SJSA1 (cell line): Measurements from ENCODE around the gene PIK3C3. TPM values are rescaled to one million over a fixed set of nuclear protein-coding genes. Genes with fewer than 3 reads are reported as not detected.
"Not testable (repeated sequence)": the region's sequence is repeated elsewhere in the genome, so short reads cannot be mapped to it uniquely, and the experiment has no call there.

Experiments used
- DNase-seq, 2 experiments: peaks; one replicate each; pipeline ENCODE4 v3.0.0-alpha.2; 2015 to 2020; ENCODE audit warnings: low spot score in 2 of 2, low read depth in 1 of 2
- H3K27ac ChIP-seq: fragments of 250-450 bp; sonication (Bioruptor Pico); 2 replicates; pipeline ENCODE4 v1.5.1; 2020; ENCODE audit warnings: mild to moderate bottlenecking, moderate library complexity
- H3K27me3 ChIP-seq: fragments of 250-450 bp; sonication (Bioruptor Pico); replicated peaks from 2 replicates; pipeline ENCODE4 v1.5.1; 2020; ENCODE audit warnings: mild to moderate bottlenecking, moderate library complexity
- H3K36me3 ChIP-seq: fragments of 250-450 bp; sonication (Bioruptor Pico); 2 replicates; pipeline ENCODE4 v1.5.1; 2020; ENCODE audit warnings: mild to moderate bottlenecking
- H3K4me1 ChIP-seq: fragments of 250-450 bp; sonication (Bioruptor Pico); replicated peaks from 2 replicates; pipeline ENCODE4 v1.6.1; 2021; ENCODE audit warnings: mild to moderate bottlenecking
- H3K4me3 ChIP-seq: fragments of 250-450 bp; sonication (Bioruptor Pico); 2 replicates; pipeline ENCODE4 v1.5.1; 2020; ENCODE audit warnings: mild to moderate bottlenecking
- H3K9me3 ChIP-seq: fragments of 250-450 bp; sonication (Bioruptor Pico); replicated peaks from 2 replicates; pipeline ENCODE4 v1.5.1; 2020; ENCODE audit warnings: mild to moderate bottlenecking
- total RNA-seq: library from RNA; depleted of rRNA; stranded (reverse); fragments of >200 nt; shearing (Covaris generic); gene quantifications from 2 replicates; pipeline ENCODE4 v1.2.3, GENCODE V29; 2014

Gene PIK3C3
- total RNA-seq, 1 experiment from 2014 or later = 41.5 TPM

DNA sequence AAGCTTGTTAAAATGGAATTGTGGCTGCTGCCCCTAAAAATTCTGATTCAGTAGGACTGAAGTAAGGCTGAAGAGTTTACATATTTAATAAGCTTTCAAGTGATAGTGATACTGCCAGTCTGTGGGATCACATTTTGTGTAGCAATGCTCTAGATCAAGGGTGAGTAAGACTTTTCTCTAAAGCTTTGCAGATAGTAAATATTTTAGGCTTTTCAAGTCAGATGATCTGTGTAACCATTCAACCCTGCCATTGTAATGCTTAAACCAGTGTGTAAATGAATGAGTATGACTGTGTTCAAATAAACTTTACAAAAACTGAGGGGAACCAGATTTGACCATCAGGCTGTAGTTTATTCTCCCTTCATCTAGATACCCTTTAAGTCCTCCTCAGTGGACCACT is 92.7 kb downstream of the PIK3C3 start:
- no peaks in the 10 kb centered on the region for H3K9me3 ChIP-seq
- H3K4me3 ChIP-seq = no peak overlapping the region
- H3K36me3 ChIP-seq = peaks cover 6% of the 10 kb centered on the region; the same call in 1 of the 2 replicates
- no peaks in the 10 kb centered on the region for H3K27me3 ChIP-seq
- no peak for DNase-seq
- no peak overlapping the region for H3K27ac ChIP-seq
- H3K4me1 ChIP-seq = peaks cover 6% of the 10 kb centered on the region; the same call in 1 of the 2 replicates

DNA sequence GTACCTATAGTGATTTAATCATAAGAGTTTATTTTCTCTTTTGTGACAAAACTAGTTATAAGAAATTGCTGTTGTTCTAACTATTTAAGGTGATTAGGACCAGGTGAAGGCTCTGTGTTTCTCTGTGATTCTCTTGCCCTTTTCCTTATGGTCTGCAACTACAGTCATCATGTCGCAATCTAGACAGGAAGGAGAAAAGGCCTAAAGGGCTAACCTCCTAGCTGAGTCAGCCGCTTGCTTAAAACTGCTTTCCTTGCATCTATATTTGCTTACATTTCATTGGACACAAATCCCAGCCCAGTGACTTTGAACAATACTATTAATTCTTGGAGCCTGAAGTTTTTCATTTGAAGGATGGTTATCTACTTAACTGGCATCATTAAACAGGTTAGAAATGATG is 93.1 kb downstream of the PIK3C3 start:
- Histone ChIP-seq H3K4me1 (peaks cover 6% of the 10 kb centered on the region; the same call in 1 of the 2 replicates), H3K36me3 (peaks cover 6% of the 10 kb centered on the region; the same call in 1 of the 2 replicates), H3K27ac (no peak overlapping the region), H3K27me3 (no peaks in the 10 kb centered on the region), H3K9me3 (no peaks in the 10 kb centered on the region), H3K4me3 (no peak overlapping the region)
- no peak for DNase-seq

DNA sequence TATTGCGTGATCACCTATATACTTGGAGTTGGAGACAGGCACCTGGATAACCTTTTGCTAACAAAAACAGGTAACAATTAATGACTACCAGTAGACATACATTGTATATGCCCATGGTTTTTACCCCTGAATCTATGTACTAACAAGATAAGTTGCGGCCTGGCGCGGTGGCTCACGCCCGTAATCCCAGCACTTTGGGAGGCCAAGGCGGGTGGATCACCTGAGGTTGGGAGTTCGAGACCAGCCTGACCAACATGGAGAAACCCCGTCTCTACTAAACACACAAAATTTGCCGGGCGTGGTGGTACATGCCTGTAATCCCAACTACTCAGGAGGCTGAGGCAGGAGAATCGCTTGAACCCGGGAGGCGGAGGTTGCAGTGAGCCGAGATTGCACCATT is 94.5 kb downstream of the PIK3C3 start:
- not testable (repeated sequence) for H3K27me3 ChIP-seq, DNase-seq, H3K27ac ChIP-seq, H3K4me1 ChIP-seq, H3K9me3 ChIP-seq, H3K36me3 ChIP-seq, H3K4me3 ChIP-seq

DNA sequence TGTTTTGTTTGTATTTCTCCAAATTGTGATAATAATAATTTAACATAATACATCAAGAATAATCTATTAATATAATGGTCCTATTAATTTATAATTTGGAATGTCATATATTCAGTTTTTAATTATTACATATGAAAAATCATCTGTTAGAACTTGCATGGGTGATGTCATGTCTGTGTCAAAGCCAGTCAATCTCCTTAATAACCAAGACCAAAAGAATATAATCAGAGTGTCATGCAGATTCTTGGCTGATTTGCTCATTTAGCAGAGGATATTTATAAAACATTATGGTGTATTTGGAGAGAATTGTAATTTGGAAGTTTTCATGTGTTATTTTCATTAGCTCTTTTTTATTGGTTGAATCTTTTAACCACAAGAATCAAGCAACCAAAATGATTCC is 96.4 kb downstream of the PIK3C3 start:
- Histone ChIP-seq H3K9me3 (no peaks in the 10 kb centered on the region), H3K36me3 (no peaks in the 10 kb centered on the region; the same call in 1 of the 2 replicates), H3K27ac (no peak overlapping the region), H3K4me1 (peaks cover 9% of the 10 kb centered on the region; the same call in 1 of the 2 replicates), H3K4me3 (no peak overlapping the region), H3K27me3 (no peaks in the 10 kb centered on the region)
- DNase-seq = no peak

DNA sequence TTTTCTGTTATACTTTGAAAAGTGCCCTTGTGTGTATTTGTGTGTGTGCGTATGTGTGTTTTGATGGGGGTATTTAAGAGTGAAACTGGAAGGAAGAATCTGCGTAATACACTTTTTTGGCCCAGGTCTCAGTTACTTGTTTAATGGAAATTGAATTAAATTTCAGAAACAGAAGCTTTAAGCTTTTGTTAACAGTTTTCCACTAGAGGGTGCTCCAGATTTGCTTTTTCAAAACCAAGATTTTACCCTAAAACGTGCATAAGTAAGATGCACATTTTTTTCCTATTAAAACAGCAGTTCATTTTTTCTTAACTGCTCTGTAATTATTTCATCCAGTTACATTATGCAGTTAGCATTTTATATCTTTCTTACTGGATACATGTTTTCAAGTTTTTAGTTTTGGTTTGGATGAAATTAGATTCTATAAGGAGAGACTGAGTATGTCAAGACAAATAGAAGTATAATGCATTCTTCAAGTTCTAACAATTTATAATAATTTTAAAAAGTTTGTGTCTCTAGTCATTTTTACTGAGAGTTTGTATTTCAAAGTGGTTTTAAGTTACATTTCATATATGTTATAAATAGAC is 97.2 kb downstream of the PIK3C3 start:
- H3K4me1 ChIP-seq = peaks cover 9% of the 10 kb centered on the region; the same call in 1 of the 2 replicates
- H3K4me3 ChIP-seq = no peak overlapping the region
- H3K9me3 ChIP-seq = no peaks in the 10 kb centered on the region
- no peaks in the 10 kb centered on the region for H3K27me3 ChIP-seq
- H3K36me3 ChIP-seq = no peaks in the 10 kb centered on the region; the same call in 1 of the 2 replicates
- no peak overlapping the region for H3K27ac ChIP-seq
- peak in 1 of 2 experiments; percentile 22 for DNase-seq

DNA sequence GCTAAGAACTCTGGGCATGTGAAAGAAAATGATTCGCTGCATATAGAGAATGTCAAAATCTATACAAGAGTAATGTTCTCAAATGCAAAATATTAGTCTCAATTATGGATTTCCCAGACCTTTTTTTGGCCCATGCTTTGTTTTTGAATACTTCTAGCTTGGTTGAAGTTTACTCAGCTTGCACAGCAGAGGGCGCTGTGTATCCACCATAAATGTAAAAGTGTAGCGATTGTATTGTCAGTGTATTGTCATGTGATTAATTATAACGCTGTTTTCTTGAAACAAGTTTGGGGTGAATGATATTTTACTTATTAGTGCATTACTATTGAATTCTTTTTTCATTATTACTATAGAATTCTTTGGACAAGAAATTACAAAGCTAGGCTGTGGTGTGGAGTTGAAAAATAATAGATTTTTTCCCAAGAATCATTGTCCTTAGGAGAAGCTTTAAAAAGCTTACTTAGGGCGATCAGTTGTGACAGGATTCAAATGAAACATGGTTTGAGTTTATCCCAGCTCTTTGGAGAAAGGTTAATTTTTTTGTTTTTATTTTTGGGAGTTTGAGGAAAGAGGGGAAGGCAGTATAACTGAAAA is 98.3 kb downstream of the PIK3C3 start:
- Histone ChIP-seq H3K27ac (no peak overlapping the region), H3K36me3 (no peaks in the 10 kb centered on the region; the same call in 1 of the 2 replicates), H3K4me3 (no peak overlapping the region), H3K27me3 (no peaks in the 10 kb centered on the region), H3K9me3 (no peaks in the 10 kb centered on the region), H3K4me1 (0 out of 2 replicates have a peak, but pooled peaks cover 3% of the 10 kb centered on the region)
- DNase-seq = peak; percentile 15 to 52

DNA sequence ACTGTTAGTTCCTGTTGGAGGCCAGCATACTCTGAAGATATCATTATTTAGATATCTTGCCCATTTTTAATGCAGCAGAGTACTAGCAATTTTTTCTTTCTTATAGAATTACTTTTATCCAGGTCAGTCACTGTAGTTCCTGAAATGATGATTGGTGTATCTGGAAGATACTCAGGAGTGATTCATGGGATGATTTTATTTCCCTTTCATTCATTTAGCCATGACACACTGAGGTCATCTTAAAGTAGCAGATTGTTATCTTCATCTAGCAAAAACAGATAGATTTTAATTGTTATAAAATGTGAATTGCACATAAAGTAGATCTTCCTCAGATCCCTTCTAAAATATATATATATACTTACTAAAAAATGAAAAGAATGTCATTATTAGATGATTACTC is 109.1 kb downstream of the PIK3C3 start:
- Histone ChIP-seq H3K9me3 (no peaks in the 10 kb centered on the region), H3K36me3 (0 out of 2 replicates have a peak, but pooled peaks cover 3% of the 10 kb centered on the region), H3K4me1 (no peaks in the 10 kb centered on the region), H3K4me3 (no peak overlapping the region), H3K27me3 (no peaks in the 10 kb centered on the region), H3K27ac (no peak overlapping the region)
- no peak for DNase-seq

DNA sequence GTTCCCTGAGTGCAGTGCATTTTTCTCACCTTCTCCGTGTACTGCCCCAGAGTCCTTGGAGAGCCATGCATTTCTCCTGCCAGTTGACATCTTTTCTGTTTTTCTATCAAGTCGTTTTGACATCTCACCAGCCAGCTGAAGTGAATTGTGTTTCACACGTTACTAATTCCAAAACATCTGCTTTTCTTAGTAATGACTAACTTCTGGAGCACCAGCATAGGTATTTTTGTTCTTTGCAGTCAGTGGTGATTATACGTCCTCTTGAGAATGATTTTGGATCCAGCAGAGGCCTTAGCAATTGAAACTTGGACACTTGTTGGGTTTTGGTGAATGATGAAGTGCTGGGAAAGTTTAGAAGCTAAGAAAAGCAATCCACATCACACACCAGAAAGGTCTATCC is 112.5 kb downstream of the PIK3C3 start:
- Histone ChIP-seq H3K27ac (no peak overlapping the region), H3K36me3 (0 out of 2 replicates have a peak, but pooled peaks cover 6% of the 10 kb centered on the region), H3K4me1 (no peaks in the 10 kb centered on the region), H3K4me3 (no peak overlapping the region), H3K9me3 (no peaks in the 10 kb centered on the region), H3K27me3 (no peaks in the 10 kb centered on the region)
- no peak for DNase-seq

DNA sequence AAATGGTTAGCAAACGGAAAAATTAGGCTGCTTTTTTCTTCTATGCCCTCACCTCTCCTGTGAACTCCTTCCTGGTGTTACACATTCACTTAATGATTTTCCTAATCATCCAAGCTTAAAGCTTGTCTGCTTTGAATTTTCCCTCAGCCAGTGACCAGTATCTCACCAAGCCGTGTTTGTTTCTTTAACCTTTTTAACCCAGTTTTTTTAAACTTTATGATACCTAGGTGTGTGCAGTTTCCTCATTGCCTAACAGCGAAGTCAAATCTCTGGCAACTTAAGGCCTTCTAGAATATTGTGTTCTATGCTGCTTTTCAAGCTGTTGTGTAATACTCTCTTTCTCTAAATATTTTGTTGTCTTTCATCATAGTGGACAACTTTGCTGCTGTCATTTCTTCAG is 113.0 kb downstream of the PIK3C3 start:
- Histone ChIP-seq H3K27me3 (no peaks in the 10 kb centered on the region), H3K27ac (no peak overlapping the region), H3K36me3 (0 out of 2 replicates have a peak, but pooled peaks cover 6% of the 10 kb centered on the region), H3K9me3 (no peaks in the 10 kb centered on the region), H3K4me3 (no peak overlapping the region), H3K4me1 (no peaks in the 10 kb centered on the region)
- DNase-seq = no peak

DNA sequence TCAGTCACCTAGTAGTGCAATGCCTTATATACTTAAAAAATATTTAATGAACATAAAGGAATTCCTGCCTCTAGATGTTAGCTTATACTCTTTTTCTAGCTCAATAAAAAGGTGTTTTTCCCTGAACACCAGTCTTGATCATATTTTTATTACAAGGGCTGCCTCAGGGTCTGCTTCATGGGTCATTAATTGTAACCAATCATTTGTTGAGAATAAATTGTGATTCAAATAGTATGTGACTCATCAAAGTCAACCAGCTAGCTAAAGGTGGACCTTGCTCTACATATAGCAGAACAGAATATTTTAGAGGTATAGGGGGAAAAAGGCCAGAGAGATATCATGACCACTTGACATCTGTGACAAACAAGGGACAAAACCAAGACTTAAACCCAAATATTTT is 114.0 kb downstream of the PIK3C3 start:
- H3K27me3 ChIP-seq = no peaks in the 10 kb centered on the region
- no peak overlapping the region for H3K4me3 ChIP-seq
- no peak overlapping the region for H3K27ac ChIP-seq
- 0 out of 2 replicates have a peak, but pooled peaks cover 6% of the 10 kb centered on the region for H3K36me3 ChIP-seq
- no peaks in the 10 kb centered on the region for H3K4me1 ChIP-seq
- DNase-seq = no peak
- H3K9me3 ChIP-seq = no peaks in the 10 kb centered on the region

DNA sequence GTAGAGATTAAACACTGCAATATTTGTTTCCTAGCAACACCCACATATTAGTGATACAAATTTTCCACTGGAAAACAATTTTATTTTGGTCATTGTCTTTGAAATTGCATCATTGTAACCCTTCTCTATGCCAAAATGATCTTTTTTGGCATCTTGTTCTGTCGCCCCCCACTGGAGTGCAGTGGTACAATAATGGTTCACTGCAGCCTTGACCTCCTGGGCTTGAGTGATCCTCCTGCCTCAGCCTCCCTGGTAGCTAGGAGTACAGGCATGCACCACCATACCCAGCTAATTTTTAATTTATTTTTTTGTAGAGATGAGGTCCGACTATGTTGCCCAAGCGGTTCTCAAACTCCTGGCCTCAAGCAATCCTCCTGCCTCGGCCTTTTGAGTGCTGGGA is 117.4 kb downstream of the PIK3C3 start:
- DNase-seq = no peak
- no peak overlapping the region for H3K4me3 ChIP-seq
- no peaks in the 10 kb centered on the region for H3K4me1 ChIP-seq
- no peaks in the 10 kb centered on the region for H3K27me3 ChIP-seq
- no peaks in the 10 kb centered on the region for H3K9me3 ChIP-seq
- H3K36me3 ChIP-seq = peaks cover 10% of the 10 kb centered on the region; the same call in 1 of the 2 replicates
- H3K27ac ChIP-seq = no peak overlapping the region

DNA sequence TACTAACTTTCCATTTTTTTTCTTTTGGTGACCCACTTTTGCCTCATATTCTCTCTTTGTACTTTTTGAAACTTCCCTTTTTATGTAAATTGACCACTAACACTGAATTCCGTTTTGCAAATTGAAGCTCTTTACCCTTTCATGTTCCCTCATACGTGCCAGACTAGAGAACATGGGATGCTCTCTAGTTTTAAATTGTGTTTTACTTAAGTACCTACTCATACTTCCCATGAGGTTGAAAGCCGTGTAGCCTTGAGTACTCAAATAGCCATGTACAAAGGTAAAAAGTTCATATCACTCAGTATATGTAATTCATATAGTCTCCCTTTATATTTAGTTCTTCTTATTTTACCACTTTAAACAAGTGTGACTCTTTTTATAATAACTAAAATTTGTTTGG is 119.7 kb downstream of the PIK3C3 start:
- H3K9me3 ChIP-seq = no peaks in the 10 kb centered on the region
- peaks cover 9% of the 10 kb centered on the region; the same call in 1 of the 2 replicates for H3K36me3 ChIP-seq
- no peak overlapping the region for H3K27ac ChIP-seq
- H3K27me3 ChIP-seq = no peaks in the 10 kb centered on the region
- H3K4me3 ChIP-seq = no peak overlapping the region
- H3K4me1 ChIP-seq = no peaks in the 10 kb centered on the region
- no peak for DNase-seq

DNA sequence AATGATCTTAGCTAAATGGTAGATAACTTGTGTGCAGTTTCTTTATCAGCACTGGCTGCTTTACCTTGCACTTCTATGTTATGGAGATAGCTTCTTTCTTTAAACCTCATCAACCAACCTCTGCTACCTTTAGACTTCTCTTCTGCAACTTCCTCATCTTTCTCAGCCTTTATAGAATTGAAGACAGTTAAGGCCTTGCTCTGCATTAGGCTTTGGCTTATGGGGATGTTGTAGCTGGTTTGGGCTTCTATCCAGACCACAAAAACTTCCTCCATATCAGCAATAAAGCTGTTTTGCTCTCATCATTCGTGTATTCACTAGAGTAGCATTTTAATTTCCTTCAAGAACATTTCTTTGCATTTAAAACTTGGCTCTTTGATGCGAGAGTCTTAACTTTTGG is 123.7 kb downstream of the PIK3C3 start:
- DNase-seq = no peak

DNA sequence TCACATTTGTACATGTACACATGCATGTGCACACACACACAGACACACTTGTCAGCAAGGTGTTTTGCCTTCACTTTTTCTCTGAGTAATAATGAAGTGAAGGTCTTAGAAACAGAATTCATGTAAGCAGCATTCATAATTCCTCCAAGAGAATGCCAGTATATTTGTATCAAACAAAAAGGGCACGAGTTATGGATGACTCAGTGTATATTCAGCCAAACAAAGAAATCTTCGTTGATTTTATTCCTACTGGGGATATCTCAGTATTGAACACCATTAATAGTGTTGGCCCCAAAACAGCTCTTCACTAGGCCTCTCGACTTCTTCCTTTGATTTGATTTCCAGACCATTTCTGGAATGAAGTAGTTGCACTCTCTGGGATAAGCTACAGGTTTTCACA is 125.3 kb downstream of the PIK3C3 start:
- Histone ChIP-seq H3K36me3 (peaks cover 9% of the 10 kb centered on the region; the same call in 1 of the 2 replicates), H3K27me3 (no peaks in the 10 kb centered on the region), H3K4me3 (no peak overlapping the region), H3K9me3 (no peaks in the 10 kb centered on the region), H3K27ac (no peak overlapping the region), H3K4me1 (no peaks in the 10 kb centered on the region)
- no peak for DNase-seq

More for the DNA sequence above, 123.7 kb downstream of the PIK3C3 start:
- no peaks in the 10 kb centered on the region for H3K9me3 ChIP-seq
- H3K36me3 ChIP-seq = peaks cover 9% of the 10 kb centered on the region; the same call in 1 of the 2 replicates
- no peaks in the 10 kb centered on the region for H3K27me3 ChIP-seq
- no peak overlapping the region for H3K27ac ChIP-seq
- H3K4me1 ChIP-seq = no peaks in the 10 kb centered on the region
- no peak overlapping the region for H3K4me3 ChIP-seq
